Coronary artery (tissue), 2 donors: ENCODE data around the gene MEGF11.

Source experiments
- DNase-seq: peaks from one replicate; pipeline ENCODE4 v3.0.0-alpha.2; 2017; ENCODE audit warnings: low spot score
- H3K27ac ChIP-seq, 2 donors: fragments of 200-600 bp; sonication (generic); one replicate each; pipeline ENCODE4 v1.5.1; 2016 to 2019
- H3K4me3 ChIP-seq: fragments of 200-600 bp; sonication (generic); 2 replicates; pipeline ENCODE4 v1.5.1; 2016; ENCODE audit warnings: mild to moderate bottlenecking, moderate library complexity
- TF ChIP-seq, protein P1 (sequence below): fragments of 200-600 bp; sonication (generic); IDR thresholded peaks from one replicate; pipeline ENCODE4 v1.5.1; 2019; ENCODE audit warnings: antibody characterized with exemption

The MEGF11 gene

GRCh38 chr15:66232267-66232625, 21.3 kb downstream of the MEGF11 start:
- no peak for DNase-seq
- TF ChIP-seq, protein P1, sequence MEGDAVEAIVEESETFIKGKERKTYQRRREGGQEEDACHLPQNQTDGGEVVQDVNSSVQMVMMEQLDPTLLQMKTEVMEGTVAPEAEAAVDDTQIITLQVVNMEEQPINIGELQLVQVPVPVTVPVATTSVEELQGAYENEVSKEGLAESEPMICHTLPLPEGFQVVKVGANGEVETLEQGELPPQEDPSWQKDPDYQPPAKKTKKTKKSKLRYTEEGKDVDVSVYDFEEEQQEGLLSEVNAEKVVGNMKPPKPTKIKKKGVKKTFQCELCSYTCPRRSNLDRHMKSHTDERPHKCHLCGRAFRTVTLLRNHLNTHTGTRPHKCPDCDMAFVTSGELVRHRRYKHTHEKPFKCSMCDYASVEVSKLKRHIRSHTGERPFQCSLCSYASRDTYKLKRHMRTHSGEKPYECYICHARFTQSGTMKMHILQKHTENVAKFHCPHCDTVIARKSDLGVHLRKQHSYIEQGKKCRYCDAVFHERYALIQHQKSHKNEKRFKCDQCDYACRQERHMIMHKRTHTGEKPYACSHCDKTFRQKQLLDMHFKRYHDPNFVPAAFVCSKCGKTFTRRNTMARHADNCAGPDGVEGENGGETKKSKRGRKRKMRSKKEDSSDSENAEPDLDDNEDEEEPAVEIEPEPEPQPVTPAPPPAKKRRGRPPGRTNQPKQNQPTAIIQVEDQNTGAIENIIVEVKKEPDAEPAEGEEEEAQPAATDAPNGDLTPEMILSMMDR, result no peak
- Histone ChIP-seq H3K27ac (no peak overlapping the region), H3K4me3 (no peak overlapping the region)

DNA sequence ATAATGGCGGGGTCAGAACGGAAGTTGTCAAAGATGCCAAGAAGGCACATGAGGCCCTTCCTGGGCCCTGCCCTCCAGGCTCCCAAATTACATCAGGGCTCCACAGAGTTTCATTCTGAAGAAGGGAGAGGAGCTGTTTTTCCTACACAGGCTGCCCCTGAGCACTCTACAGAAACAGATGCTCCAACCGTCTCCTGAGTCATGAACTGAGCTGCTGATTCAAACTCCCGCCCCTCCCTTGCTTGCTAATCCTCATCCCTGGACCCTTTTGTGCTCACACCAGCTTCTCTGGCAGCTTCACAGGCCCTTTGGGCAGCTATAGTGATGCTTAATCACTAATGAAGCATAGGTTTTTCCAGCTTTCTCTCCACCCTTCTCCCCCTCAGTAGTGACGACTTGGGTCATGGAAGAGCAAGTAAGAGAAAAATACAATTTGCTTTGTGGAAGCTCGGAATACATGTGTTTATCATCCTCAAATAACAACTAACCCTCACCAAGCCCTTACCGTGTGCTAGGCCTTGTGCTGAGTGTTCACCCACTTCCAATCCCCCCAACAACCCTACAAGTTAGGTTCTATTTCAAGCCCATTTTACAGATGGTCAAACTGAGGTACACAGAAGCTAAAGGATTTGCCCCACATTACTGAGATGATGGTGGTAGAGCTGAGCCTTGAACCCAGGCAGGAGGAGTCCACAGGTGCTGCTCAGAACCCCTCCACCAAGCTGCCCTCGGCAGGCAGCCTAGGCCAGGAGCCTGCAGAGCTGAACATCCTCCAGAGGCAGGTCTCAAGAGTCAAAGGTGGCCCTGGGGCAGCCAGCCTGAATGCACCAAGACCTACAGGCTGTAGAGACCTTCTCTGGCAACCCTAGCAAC, 21.9 kb downstream of the MEGF11 start:
- Histone ChIP-seq H3K4me3 (no peak overlapping the region), H3K27ac (no peak overlapping the region)
- no peak for DNase-seq
- TF ChIP-seq, protein P1, result no peak

DNA sequence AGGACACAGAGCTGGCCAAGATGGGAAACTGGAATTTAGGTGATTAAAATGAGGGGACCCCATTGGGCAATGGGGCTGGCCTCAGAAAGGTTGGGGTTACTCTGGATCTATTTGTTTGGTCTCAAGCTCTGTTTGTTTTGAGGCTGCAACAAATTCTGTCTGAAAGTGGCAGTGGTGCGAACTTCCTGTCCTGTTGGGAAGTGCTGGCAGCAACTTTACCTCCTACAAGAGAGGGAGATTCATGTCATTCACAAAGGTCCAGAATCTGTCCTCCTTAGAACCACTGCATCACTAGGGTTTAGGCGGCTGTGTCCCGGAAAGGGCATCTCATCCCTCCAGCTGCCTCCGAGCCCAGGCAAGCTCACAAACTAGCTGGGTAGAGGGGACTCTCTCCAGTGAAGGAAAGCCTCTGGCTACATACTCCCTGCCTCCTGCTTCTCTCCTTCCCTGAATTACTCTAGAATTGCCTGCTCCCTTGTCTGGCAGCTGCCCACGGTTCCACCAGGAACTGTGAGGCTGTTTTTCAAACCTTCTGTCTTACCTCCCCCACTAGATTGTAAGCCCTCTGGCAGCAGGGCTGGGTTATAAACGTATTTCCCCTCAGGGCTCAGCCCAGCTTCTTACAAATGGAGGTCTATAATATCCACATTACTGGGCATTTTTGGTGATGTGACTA, 23.6 kb downstream of the MEGF11 start:
- DNase-seq, result no peak

DNA sequence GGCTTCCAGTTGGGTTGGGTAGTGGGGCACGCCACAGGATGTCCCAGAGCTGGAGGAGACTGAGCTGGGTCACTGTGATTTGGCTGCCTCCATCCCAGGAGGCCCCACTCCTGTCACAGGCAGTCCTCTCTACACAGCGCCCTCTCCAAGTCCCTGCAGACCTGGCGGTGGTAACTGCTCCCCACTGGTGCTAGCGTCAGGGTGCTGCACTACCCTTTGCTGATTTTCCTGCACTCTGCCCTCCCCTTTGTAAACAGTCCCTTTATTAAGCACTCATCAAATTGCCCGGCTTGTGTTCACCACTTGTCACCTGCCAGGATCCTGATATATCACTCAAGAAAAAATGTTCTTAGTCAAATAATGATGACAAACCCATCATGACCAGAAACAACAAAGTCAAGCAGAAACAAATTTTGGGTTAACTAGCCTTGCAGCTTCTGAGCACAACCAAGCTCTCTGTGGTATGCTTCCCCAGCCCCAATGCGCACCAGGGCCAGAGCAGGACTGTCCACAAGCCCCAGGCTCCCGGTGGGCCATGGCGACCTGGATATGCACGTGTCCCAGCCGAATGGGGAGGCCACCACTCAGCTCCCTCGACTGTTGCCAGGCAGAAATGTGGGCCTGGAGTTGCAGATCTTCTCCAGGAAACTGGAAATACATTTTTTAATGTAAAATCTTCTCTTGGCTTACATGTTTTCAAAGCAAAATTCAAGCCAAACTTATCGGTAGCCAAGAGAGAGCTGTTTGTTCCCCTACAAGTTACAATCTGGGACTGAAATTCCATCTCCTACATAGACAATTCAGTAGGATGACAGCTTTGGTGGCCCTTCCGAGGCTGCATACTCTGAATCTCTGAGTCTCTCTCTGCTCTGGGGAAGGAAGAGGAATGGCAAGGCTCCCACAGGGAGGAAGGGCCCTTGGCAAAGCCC, 24.5 kb downstream of the MEGF11 start:
- TF ChIP-seq, protein P1, result no peak
- Histone ChIP-seq H3K4me3 (no peak overlapping the region), H3K27ac (no peak overlapping the region)
- no peak for DNase-seq

More for the DNA sequence above, 23.6 kb downstream of the MEGF11 start:
- Histone ChIP-seq H3K4me3 (no peak overlapping the region), H3K27ac (no peak overlapping the region)
- TF ChIP-seq, protein P1, result no peak

DNA sequence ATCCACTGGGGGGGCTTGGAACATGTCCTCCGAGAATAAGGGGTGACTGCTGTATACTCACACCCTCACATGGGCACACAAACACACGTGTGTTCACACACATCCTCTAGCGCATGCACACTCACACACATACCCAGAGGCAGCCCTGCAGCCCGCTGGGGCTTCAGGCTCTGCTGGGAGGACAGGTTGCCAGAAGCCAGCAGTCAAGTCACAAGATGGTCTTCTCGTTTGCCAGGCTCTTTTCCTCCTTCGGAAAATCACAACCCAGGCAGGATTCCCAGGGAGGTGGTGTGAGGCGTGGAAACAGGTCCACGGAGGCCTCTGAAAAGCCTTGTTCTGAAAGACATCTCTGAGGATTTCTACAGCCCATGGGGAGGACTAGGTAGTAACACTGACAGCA, 26.8 kb downstream of the MEGF11 start:
- no peak for DNase-seq
- H3K27ac ChIP-seq, result no peak overlapping the region
- TF ChIP-seq, protein P1, result no peak
- H3K4me3 ChIP-seq, result no peak overlapping the region

DNA sequence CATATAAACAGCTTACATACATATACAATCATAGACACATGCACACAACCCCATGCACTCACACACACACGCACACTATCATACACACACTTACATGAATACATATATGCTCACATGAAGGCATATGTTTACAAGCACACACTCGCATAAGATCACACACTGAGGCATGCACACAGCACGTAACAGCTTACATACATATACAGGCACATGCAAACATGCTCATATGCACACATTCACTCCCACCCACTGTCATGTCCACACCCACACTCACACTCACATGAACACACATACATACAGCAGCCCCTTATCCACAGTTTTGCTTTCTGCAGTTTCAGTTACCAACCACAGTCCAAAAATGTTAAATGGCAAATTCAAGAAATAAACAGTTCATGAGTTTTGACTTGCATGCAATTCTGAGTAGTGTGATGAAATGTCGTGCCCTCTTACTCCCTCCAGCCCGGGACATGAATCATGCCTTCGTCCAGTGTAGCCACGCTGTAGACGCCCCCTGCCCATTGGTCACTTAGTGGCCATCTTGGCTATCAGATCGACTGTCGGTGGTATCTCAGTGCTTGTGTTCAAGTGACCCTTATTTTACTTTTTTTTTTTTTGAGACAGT, 27.8 kb downstream of the MEGF11 start:
- Histone ChIP-seq H3K4me3 (no peak overlapping the region), H3K27ac (no peak overlapping the region)
- TF ChIP-seq, protein P1, result no peak
- DNase-seq, result no peak
